Tibial artery (tissue), 4 donors: ENCODE data around the gene TAL1.

ENCODE experiments used
- DNase-seq, 2 donors: peaks; one replicate each; pipeline ENCODE4 v3.0.0-alpha.2; 2019
- H3K27ac ChIP-seq, 2 donors: fragments of 200-600 bp; sonication (generic) in 1 of 2; 1 replicate in 1 of 2; 2 replicates in 1 of 2; pipeline ENCODE4 v1.5.1; 2018 to 2019; ENCODE audit warnings: mild to moderate bottlenecking in 1 of 2
- H3K27me3 ChIP-seq, 2 donors: fragments of 200-600 bp; sonication (generic) in 1 of 2; one replicate each; pipeline versions ENCODE4 v1.5.1 to v1.6.0; 2016 to 2019
- H3K36me3 ChIP-seq, 3 donors: fragments of 200-600 bp; sonication (generic) in 2 of 3; one replicate each; pipeline ENCODE4 v1.5.1; 2016 to 2019; ENCODE audit warnings: mild to moderate bottlenecking in 2 of 3
- H3K4me1 ChIP-seq, 4 donors: fragments of 200-600 bp; sonication (generic) in 2 of 4; 1 replicate in 3 of 4; 2 replicates in 1 of 4; pipeline ENCODE4 v1.5.1; 2016 to 2019
- H3K4me3 ChIP-seq, 2 donors: fragments of 200-600 bp; sonication (generic) in 1 of 2; 1 replicate in 1 of 2; 2 replicates in 1 of 2; pipeline ENCODE4 v1.5.1; 2018 to 2019; ENCODE audit warnings: mild to moderate bottlenecking in 2 of 2
- H3K9me3 ChIP-seq, 3 donors: fragments of 200-600 bp; sonication (generic) in 1 of 3; one replicate each; pipeline ENCODE4 v1.5.1; 2016 to 2019
- CTCF ChIP-seq, 2 experiments: fragments of 200-600 bp in 1 of 2; fragments of 450-650 bp in 1 of 2; IDR thresholded peaks; one replicate each; pipeline ENCODE4 v1.5.1; 2017 to 2019; ENCODE audit warnings: antibody characterized with exemption in 2 of 2, mild to moderate bottlenecking in 1 of 2, moderate library complexity in 1 of 2
- intact Hi-C: fragments of 100-400 bp; cut with DNase I; formaldehyde crosslinking; loops from one replicate; pipeline ENCODE4 v1.15.0; 2023; ENCODE audit warnings: low total_unique reads

TAL1 gene

GRCh38 chr1:47241114-47242113 is 9.4 kb upstream of the TAL1 start:
- peaks cover 0 to 19% of the 10 kb centered on the region in 2 donors for H3K27me3 ChIP-seq
- no peaks in the 10 kb centered on the region for H3K9me3 ChIP-seq
- H3K36me3 ChIP-seq: no peaks in the 10 kb centered on the region
- H3K4me3 ChIP-seq: no peak overlapping the region
- intact Hi-C loops: no loop called here
- H3K4me1 ChIP-seq: no peaks in the 10 kb centered on the region
- no peak overlapping the region for H3K27ac ChIP-seq
- no peak for TF ChIP-seq CTCF (IDR thresholded peaks at IDR 0.05)
- DNase-seq: no peak

GRCh38 chr1:47238935-47239592 is 7.0 kb upstream of the TAL1 start:
- no peak overlapping the region for H3K27ac ChIP-seq
- DNase-seq: no peak
- H3K27me3 ChIP-seq: peaks cover 0 to 29% of the 10 kb centered on the region in 2 donors
- intact Hi-C loops: no loop called here
- H3K9me3 ChIP-seq: no peaks in the 10 kb centered on the region
- TF ChIP-seq CTCF (IDR thresholded peaks at IDR 0.05): no peak
- H3K36me3 ChIP-seq: no peaks in the 10 kb centered on the region
- no peaks in the 10 kb centered on the region for H3K4me1 ChIP-seq
- H3K4me3 ChIP-seq: no peak overlapping the region

- H3K9me3 ChIP-seq: no peaks in the 10 kb centered on the region
- H3K4me3 ChIP-seq: no peak overlapping the region
- peaks cover 0 to 16% (median 15%) of the 10 kb centered on the region in 4 donors for H3K4me1 ChIP-seq
- TF ChIP-seq CTCF (IDR thresholded peaks at IDR 0.05): no peak
- intact Hi-C loops: no loop called here
- H3K36me3 ChIP-seq: no peaks in the 10 kb centered on the region
- H3K27me3 ChIP-seq: peaks cover 11 to 53% of the 10 kb centered on the region in 2 donors
- DNase-seq: no peak
- no peak overlapping the region for H3K27ac ChIP-seq
Observed at GRCh38 chr1:47235806-47236205, 3.8 kb upstream of the TAL1 start.

GRCh38 chr1:47235241-47235681 is 3.2 kb upstream of the TAL1 start:
- Histone ChIP-seq H3K4me1 (peaks cover 0 to 22% (median 20%) of the 10 kb centered on the region in 4 donors), H3K36me3 (no peaks in the 10 kb centered on the region), H3K27me3 (peaks cover 11 to 58% of the 10 kb centered on the region in 2 donors), H3K9me3 (no peaks in the 10 kb centered on the region), H3K27ac (no peak overlapping the region), H3K4me3 (no peak overlapping the region)
- TF ChIP-seq CTCF (IDR thresholded peaks at IDR 0.05): no peak
- intact Hi-C loops: no loop called here
- no peak for DNase-seq

GRCh38 chr1:47233186-47233585 is 1.2 kb upstream of the TAL1 start:
- intact Hi-C loops: no loop called here
- Histone ChIP-seq H3K27me3 (peaks cover 11 to 69% of the 10 kb centered on the region in 2 donors), H3K4me1 (peaks cover 0 to 27% (median 20%) of the 10 kb centered on the region in 4 donors), H3K4me3 (no peak overlapping the region), H3K9me3 (no peaks in the 10 kb centered on the region), H3K36me3 (no peaks in the 10 kb centered on the region), H3K27ac (no peak overlapping the region)
- DNase-seq: no peak
- no peak for TF ChIP-seq CTCF (IDR thresholded peaks at IDR 0.05)
